ENCODE results near the gene EIF1.
"Not testable (repeated sequence)": the region's sequence is repeated elsewhere in the genome, so short reads cannot be mapped to it uniquely, and the experiment has no call there.

The EIF1 gene

DNA sequence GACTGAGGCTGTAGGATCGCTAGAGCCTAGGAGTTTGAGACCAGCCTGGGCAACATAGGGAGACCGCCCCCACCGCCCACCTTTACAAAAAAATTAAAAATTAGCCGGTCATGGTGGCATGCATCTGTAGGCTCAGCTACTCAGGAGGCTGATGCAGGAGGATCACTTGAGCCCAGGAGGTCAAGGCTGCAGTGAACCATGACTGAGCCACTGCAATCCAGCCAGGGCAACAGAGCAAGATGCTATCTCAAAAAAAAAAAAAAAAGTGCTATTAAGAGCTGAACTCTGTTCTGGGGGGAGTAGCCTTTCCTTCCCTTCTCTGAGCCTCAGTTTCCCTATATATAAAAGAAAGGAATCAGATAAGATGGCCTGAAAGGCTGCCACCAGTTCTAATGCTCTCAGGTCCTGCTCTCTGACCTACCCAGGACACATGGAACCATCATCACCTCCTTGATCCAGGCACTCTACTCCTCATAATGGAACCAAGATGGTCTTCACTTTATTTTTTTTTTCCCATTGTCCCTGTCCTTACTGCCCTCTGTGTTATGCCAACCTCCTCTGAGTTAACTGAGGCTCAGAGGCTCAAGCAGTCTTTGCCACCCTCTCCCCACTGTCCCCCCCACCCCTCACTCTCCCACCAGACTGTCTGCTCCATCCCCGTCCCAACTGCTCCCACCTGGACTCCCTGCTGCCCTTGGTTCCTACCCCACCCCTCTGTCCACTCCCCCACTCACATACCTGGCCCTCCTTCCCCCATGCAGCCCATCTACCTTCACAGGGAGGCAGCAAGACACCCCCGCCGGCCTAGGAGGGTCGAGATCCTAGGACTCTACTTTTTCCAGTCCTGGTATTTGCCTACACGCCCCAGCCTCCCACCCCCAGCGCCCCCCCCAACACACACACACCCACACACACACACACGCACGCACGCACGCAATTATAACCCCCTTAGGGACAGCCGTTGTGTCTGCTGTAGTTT lies 23.8 kb upstream of the EIF1 start:
- H3K4me3 ChIP-seq (ENCODE audit: low read length) = no peak overlapping the region
- DNase-seq (ENCODE audit: low read depth) = no peak
- TF ChIP-seq, protein P1, sequence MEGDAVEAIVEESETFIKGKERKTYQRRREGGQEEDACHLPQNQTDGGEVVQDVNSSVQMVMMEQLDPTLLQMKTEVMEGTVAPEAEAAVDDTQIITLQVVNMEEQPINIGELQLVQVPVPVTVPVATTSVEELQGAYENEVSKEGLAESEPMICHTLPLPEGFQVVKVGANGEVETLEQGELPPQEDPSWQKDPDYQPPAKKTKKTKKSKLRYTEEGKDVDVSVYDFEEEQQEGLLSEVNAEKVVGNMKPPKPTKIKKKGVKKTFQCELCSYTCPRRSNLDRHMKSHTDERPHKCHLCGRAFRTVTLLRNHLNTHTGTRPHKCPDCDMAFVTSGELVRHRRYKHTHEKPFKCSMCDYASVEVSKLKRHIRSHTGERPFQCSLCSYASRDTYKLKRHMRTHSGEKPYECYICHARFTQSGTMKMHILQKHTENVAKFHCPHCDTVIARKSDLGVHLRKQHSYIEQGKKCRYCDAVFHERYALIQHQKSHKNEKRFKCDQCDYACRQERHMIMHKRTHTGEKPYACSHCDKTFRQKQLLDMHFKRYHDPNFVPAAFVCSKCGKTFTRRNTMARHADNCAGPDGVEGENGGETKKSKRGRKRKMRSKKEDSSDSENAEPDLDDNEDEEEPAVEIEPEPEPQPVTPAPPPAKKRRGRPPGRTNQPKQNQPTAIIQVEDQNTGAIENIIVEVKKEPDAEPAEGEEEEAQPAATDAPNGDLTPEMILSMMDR (conservative IDR thresholded peaks at IDR 0.05; ENCODE audit: low read depth, low read length) = no peak

DNA sequence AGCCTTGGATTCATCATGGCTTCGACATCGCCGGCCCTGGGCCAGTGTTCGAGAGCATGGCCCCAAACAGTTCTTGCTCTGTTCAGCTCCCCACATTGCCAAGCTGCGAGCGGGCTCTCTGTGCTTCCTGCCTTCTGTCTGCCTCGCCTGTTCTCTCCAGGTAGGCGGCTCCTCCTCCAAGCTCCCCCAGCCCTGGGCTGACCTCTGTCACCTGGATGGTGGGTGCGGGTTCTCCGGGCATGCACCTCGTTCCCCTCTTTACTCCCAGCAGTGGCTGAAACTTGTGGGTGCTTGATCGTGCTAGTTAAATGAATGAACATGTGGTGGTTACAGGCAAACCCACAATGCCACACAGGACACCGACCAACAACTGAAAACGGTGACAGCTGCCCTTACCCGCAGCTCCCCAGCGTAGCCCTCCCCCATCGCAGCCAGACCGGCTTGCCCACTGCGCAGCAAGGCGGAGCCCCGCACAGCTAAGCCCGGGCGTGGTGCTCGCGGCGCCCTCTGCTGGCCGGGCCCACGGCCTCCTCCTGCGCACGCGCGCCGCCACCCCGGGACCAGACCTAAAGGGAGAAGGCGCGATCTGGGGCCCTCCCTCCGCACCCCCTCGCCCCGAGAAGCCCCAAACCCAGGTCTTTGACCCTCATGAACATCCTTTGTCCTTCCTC lies 23.0 kb upstream of the EIF1 start:
- no peak for DNase-seq (ENCODE audit: low read depth)
- peak overlapping the region; percentile 52 for H3K4me3 ChIP-seq (ENCODE audit: low read length)
- TF ChIP-seq, protein P1 (conservative IDR thresholded peaks at IDR 0.05; ENCODE audit: low read depth, low read length) = peak; percentile 80

GRCh38 chr17:41666237-41666641 lies 22.4 kb upstream of the EIF1 start:
- no peak for DNase-seq (ENCODE audit: low read depth)
- TF ChIP-seq, protein P1 (conservative IDR thresholded peaks at IDR 0.05; ENCODE audit: low read depth, low read length) = no peak
- H3K4me3 ChIP-seq (ENCODE audit: low read length) = peak overlapping the region; percentile 52

DNA sequence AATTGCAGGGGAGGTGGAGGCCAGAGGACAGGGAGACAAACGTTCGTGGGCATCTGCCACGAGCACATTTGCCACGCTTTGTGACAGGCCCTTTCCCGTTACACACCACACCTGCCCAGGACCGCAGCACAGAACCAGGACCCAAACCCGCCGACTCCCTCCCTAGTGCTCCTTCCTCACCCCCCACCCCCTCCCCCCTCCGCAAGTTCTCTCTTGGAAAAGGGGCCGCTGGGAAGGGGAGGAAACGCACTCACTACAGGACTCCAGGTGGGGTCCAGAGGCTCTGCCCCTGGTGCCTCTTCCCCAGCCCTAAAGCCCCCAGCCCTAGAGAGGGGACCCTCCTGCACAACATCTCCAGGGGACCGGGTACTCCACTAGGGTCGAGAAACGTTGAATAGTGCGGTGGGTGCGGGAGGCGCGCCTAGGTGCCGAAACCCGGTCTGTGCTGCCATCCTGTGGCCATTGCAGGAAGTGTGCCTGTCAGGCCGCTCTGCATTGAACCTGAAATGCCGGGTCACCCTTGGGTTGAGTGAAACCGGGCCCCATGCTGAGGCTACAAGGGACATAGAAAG lies 21.9 kb upstream of the EIF1 start:
- TF ChIP-seq, protein P1 (conservative IDR thresholded peaks at IDR 0.05; ENCODE audit: low read depth, low read length) = peak; percentile 94
- no peak for DNase-seq (ENCODE audit: low read depth)

GRCh38 chr17:41667280-41668041 lies 21.2 kb upstream of the EIF1 start:
- DNase-seq (ENCODE audit: low read depth) = no peak
- no peak overlapping the region for H3K4me3 ChIP-seq (ENCODE audit: low read length)
- TF ChIP-seq, protein P1 (conservative IDR thresholded peaks at IDR 0.05; ENCODE audit: low read depth, low read length) = no peak

More for the DNA sequence above, 21.9 kb upstream of the EIF1 start:
- H3K4me3 ChIP-seq (ENCODE audit: low read length) = peak overlapping the region; percentile 52

DNA sequence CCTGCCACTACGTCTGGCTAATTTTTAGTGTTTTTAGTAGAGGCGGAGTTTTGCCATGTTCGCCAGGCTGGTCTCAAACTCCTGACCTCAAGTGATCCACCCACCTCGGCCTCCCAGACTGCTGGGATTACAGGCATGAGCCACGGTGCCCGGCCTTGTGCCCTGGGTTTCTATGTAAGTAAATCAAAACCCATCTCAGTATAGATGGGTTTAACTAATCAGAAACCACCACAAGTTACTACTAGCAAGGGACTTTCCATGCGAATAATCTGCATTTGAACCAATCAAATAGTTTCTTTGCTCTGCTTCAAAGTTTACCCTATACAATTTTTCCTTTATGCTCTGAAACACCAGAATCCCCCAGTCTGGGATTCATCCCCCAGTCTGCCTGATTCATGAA lies 16.5 kb upstream of the EIF1 start:
- no peak overlapping the region for H3K4me3 ChIP-seq (ENCODE audit: low read length)
- TF ChIP-seq, protein P1 (conservative IDR thresholded peaks at IDR 0.05; ENCODE audit: low read depth, low read length) = no peak
- DNase-seq (ENCODE audit: low read depth) = no peak

DNA sequence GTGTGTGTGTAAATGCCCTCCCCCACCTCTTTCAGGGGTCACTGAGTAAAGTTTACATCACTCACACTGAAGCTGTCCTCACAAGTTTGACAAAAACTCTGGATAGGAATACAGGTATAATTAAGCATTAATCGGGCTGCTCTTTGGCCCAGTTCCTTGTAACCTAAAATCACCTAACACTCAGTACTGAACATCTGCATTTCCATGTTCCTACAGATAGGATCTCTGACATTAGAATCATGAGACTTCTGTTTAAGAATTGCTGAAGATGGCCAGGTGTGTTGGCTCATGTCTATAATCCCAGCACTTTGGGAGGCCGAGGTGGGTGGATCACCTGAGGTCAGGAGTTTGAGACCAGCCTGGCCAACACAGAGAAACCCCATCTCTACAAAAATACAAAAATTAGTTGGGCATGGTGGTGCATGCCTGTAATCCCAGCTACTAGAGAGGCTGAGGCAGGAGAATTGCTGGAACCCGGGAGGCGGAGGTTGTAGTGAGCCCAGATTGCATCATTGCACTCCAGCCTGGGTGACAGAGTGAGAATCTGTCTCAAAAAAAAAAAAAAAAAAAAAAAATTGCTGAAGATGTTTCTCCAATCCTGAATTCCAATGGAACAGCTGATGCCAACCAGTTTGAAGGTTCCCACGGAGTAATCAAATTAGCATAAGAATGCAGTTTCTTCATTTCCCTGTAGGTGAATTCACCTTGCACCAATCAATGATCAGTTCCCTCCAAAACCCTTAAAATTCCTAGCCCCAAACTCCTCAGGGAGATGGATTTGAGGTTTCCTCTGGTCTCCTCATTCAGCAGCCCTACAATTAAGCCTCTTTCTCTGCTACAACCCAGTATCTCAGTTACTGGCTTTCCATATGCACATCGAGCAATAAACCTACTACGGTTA lies 13.3 kb upstream of the EIF1 start:
- not testable (repeated sequence) for H3K4me3 ChIP-seq (ENCODE audit: low read length); DNase-seq (ENCODE audit: low read depth)
